ENCODE results near the gene NRARP. TPM values are rescaled to one million over a fixed set of nuclear protein-coding genes. Genes with fewer than 3 reads are reported as not detected.

NRARP gene
- total RNA-seq, 1 donor from 2014 or later = 20.7 TPM

DNA sequence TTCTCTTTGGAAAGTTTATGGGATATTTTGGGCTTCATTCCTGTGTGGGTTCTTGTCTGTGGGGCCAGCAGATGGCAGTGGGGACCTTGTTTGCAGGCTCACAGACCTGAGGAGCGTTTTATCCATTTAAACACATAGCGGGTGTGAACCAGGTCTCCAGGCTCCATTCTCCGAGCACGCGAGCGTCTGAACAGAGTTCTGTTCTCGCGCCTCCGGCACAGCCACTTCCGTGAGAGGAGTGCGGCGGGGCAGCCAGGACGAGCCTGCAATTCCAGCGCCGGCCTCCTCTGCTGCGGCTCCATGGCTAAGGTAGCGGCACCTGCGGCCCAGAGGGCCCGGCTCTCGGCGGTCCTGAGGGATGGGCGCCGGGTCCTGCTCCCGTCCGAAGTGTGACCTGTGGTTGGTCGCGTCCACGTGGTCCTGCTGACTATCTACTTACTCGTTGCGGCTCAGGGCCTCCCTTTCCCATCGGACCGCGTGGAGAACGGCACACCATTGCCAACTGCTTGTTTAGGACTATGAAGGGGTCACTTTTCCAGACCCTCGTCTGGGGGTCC is 7.3 kb downstream of the NRARP start:
- TF ChIP-seq EZH2 (IDR thresholded peaks at IDR 0.05) = no peak
- TF ChIP-seq, protein P1, sequence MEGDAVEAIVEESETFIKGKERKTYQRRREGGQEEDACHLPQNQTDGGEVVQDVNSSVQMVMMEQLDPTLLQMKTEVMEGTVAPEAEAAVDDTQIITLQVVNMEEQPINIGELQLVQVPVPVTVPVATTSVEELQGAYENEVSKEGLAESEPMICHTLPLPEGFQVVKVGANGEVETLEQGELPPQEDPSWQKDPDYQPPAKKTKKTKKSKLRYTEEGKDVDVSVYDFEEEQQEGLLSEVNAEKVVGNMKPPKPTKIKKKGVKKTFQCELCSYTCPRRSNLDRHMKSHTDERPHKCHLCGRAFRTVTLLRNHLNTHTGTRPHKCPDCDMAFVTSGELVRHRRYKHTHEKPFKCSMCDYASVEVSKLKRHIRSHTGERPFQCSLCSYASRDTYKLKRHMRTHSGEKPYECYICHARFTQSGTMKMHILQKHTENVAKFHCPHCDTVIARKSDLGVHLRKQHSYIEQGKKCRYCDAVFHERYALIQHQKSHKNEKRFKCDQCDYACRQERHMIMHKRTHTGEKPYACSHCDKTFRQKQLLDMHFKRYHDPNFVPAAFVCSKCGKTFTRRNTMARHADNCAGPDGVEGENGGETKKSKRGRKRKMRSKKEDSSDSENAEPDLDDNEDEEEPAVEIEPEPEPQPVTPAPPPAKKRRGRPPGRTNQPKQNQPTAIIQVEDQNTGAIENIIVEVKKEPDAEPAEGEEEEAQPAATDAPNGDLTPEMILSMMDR (IDR thresholded peaks at IDR 0.05) = peak; percentile 33
- Histone ChIP-seq H3K27ac (no peak overlapping the region), H3K4me3 (peak overlapping the region; percentile 39), H2AFZ (replicated peaks) (no peak overlapping the region), H3K79me2 (ENCODE audit: low read depth) (peaks cover 2% of the 10 kb centered on the region), H3K4me1 (peaks cover 28% of the 10 kb centered on the region), H3K27me3 (peaks cover 63% of the 10 kb centered on the region), H3K4me2 (peak overlapping the region; percentile 72), H3K36me3 (no peaks in the 10 kb centered on the region), H3K9me3 (ENCODE audit: low read depth) (no peaks in the 10 kb centered on the region), H3F3A (ENCODE audit: low read depth) (peaks cover 55% of the 10 kb centered on the region), H3K9ac (no peak overlapping the region), H4K20me1 (ENCODE audit: low read depth) (peaks cover 25% of the 10 kb centered on the region)
- peak; percentile 44 for DNase-seq (ENCODE audit: low spot score)
- H3K27ac Mint-ChIP-seq = peak overlapping the region; percentile 68
- H3K9me3 Mint-ChIP-seq = peaks cover 2% of the 10 kb centered on the region
- peak overlapping the region; percentile 68 for H3K4me3 Mint-ChIP-seq
- peaks cover under 1% of the 10 kb centered on the region for H3K36me3 Mint-ChIP-seq
- H3K27me3 Mint-ChIP-seq (ENCODE audit: insufficient read depth, low read depth) = peaks cover 10% of the 10 kb centered on the region
- peaks cover 30% of the 10 kb centered on the region for H3K4me1 Mint-ChIP-seq

DNA sequence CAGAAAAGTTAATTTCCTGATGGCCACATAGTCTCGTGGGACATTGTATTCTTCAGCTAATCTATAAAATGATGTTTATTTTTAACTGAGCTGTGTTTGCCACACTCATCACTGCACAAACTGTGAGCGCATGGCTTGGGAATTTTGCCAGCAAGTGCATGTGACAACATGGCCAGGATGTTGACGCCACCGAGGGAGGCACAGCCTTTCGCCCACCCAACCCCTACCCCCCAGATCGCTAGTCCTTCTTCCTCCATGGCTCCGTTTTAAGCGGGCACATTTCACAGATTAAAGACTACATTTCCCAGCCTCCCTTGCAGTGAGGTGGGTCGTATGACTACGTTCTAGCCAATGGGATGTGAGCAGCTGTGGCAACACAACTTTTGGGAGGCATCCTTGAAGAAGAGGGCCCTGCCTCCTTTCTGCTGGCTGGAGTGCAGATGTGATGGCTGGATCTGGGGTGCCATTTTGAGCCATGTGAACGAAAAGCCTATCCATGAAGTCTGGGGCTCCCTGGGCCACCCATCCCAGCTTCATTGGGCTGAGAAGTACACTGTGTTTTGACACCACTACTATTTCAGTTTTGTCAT is 7.9 kb downstream of the NRARP start:
- Histone ChIP-seq H3K9me3 (ENCODE audit: low read depth) (no peaks in the 10 kb centered on the region), H3K27me3 (peaks cover 63% of the 10 kb centered on the region), H3F3A (ENCODE audit: low read depth) (peaks cover 49% of the 10 kb centered on the region), H3K27ac (no peak overlapping the region), H3K36me3 (no peaks in the 10 kb centered on the region), H3K4me1 (peaks cover 22% of the 10 kb centered on the region), H3K79me2 (ENCODE audit: low read depth) (no peaks in the 10 kb centered on the region), H4K20me1 (ENCODE audit: low read depth) (peaks cover 20% of the 10 kb centered on the region), H2AFZ (replicated peaks) (no peak overlapping the region), H3K4me2 (no peak overlapping the region), H3K9ac (no peak overlapping the region), H3K4me3 (no peak overlapping the region)
- peaks cover 27% of the 10 kb centered on the region for H3K4me1 Mint-ChIP-seq
- H3K27ac Mint-ChIP-seq = peak overlapping the region; percentile 68
- peak overlapping the region; percentile 68 for H3K4me3 Mint-ChIP-seq
- peaks cover 10% of the 10 kb centered on the region for H3K27me3 Mint-ChIP-seq (ENCODE audit: insufficient read depth, low read depth)
- H3K36me3 Mint-ChIP-seq = no peaks in the 10 kb centered on the region
- DNase-seq (ENCODE audit: low spot score) = peak; percentile 48
- peaks cover 2% of the 10 kb centered on the region for H3K9me3 Mint-ChIP-seq
- TF ChIP-seq EZH2 (IDR thresholded peaks at IDR 0.05) (no peak), EZH2phosphoT487 (IDR thresholded peaks at IDR 0.05) (no peak)
- TF ChIP-seq, protein P1 (IDR thresholded peaks at IDR 0.05) = no peak

DNA sequence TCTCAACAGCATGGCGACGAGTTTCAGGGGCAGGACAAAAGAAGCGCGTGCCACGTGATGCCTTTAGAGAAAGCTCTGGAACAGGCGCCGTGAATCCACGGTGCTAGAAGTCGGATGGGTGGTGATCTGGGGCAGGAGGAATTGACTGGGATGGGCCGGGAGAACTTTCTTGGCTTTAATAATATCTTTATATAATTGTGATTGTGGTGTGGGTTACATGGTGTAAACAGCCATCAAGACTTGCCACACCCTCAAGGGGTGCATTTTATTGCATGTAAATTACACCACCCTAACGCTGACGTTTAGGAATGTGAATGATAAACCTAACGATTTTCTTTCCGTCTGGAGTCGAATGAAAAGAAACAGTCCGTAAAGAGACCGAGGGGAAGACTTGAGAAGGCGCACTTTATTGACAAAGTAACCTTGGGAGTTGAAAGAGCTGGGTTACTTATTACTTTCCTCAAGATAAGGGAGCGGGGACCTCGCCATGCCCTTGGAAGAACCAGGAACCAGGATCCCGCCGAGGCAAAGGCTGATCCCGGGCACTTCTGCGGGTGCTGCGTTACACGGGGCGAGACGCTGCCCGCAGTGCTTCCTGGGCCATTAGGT is 8.5 kb downstream of the NRARP start:
- H3K4me3 ChIP-seq = no peak overlapping the region
- H3K36me3 ChIP-seq = no peaks in the 10 kb centered on the region
- DNase-seq (ENCODE audit: low spot score) = no peak
- H3K4me2 ChIP-seq = no peak overlapping the region
- no peak overlapping the region for H3K9ac ChIP-seq
- H2AFZ ChIP-seq (replicated peaks) = no peak overlapping the region
- H3K27me3 ChIP-seq = peaks cover 58% of the 10 kb centered on the region
- H3K4me1 ChIP-seq = peaks cover 16% of the 10 kb centered on the region
- Mint-ChIP-seq H3K36me3 (no peaks in the 10 kb centered on the region), H3K4me1 (peaks cover 23% of the 10 kb centered on the region), H3K4me3 (peak overlapping the region; percentile 54), H3K9me3 (peaks cover 2% of the 10 kb centered on the region), H3K27me3 (ENCODE audit: insufficient read depth, low read depth) (peaks cover 7% of the 10 kb centered on the region), H3K27ac (no peak overlapping the region)
- H3K27ac ChIP-seq = no peak overlapping the region
- H3F3A ChIP-seq (ENCODE audit: low read depth) = peaks cover 46% of the 10 kb centered on the region
- no peaks in the 10 kb centered on the region for H3K9me3 ChIP-seq (ENCODE audit: low read depth)
- peaks cover 14% of the 10 kb centered on the region for H4K20me1 ChIP-seq (ENCODE audit: low read depth)
- no peaks in the 10 kb centered on the region for H3K79me2 ChIP-seq (ENCODE audit: low read depth)
- TF ChIP-seq EZH2 (IDR thresholded peaks at IDR 0.05) (no peak), EZH2phosphoT487 (IDR thresholded peaks at IDR 0.05) (no peak)

DNA sequence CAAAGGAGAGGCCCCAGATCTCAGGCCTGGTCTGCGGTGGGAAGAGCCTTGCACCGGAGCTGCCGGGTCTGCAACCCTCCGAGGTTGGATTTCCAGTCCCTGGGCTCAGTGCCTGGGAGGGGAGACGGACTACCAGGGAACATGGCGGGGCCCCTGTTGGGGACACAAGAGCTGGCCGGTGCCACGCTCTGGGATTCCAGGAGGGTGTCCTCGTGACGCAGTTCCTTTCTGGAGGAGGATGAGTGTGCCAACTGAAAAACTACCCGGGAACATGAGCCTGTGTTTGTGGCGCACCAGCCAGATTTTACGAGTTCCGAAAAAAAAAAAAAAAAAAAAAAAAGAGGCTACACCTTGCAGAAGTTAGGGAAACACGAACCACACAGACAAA is 9.0 kb downstream of the NRARP start:
- Histone ChIP-seq H3K79me2 (ENCODE audit: low read depth) (no peaks in the 10 kb centered on the region), H3K4me1 (peaks cover 11% of the 10 kb centered on the region), H3K4me3 (no peak overlapping the region), H3F3A (ENCODE audit: low read depth) (peaks cover 41% of the 10 kb centered on the region), H4K20me1 (ENCODE audit: low read depth) (peaks cover 9% of the 10 kb centered on the region), H3K27ac (no peak overlapping the region), H2AFZ (replicated peaks) (no peak overlapping the region), H3K36me3 (no peaks in the 10 kb centered on the region), H3K4me2 (no peak overlapping the region), H3K27me3 (peaks cover 53% of the 10 kb centered on the region), H3K9ac (no peak overlapping the region), H3K9me3 (ENCODE audit: low read depth) (no peaks in the 10 kb centered on the region)
- DNase-seq (ENCODE audit: low spot score) = no peak
- Mint-ChIP-seq H3K4me3 (peak overlapping the region; percentile 15), H3K36me3 (no peaks in the 10 kb centered on the region), H3K27me3 (ENCODE audit: insufficient read depth, low read depth) (peaks cover 7% of the 10 kb centered on the region), H3K4me1 (peaks cover 20% of the 10 kb centered on the region), H3K27ac (no peak overlapping the region), H3K9me3 (peaks cover 2% of the 10 kb centered on the region)
- TF ChIP-seq EZH2phosphoT487 (IDR thresholded peaks at IDR 0.05) (no peak), EZH2 (IDR thresholded peaks at IDR 0.05) (no peak)
- TF ChIP-seq, protein P1 (IDR thresholded peaks at IDR 0.05) = no peak

Measured in neural progenitor cell (in vitro differentiated cells).